Measurements from ENCODE around the gene FAM13B. TPM values are rescaled to one million over a fixed set of nuclear protein-coding genes. Genes with fewer than 3 reads are reported as not detected.
A peak's percentile ranks its signal among the peaks of the same experiment; 100 is the strongest.

FAM13B gene
- total and polyA plus RNA-seq, 11 donors, result 6.8 to 42.0 (median 25.3) TPM

DNA sequence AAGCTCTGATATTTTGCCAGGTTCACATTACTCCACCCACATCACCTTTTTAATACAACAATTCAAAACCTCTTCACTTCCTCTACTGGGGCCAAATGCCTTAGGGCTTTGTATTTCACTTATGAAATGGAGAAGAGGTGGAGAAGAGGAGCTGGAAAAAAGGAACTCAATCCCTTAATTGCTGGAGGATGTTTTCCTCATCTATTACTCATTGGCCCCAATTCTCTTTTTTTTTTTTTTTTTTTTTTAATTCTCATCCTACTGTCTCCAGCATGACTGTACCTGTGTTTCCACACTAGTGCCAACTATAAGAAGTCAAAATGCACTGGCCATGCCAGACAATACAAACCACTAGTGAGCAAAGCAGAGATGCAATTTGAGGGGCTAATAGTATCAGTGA, 20.9 kb downstream of the FAM13B start:
- no peaks in the 10 kb centered on the region for H3K9me3 ChIP-seq
- intact Hi-C loops (cut with DNase I), result no loop called here
- TF ChIP-seq, protein P1, sequence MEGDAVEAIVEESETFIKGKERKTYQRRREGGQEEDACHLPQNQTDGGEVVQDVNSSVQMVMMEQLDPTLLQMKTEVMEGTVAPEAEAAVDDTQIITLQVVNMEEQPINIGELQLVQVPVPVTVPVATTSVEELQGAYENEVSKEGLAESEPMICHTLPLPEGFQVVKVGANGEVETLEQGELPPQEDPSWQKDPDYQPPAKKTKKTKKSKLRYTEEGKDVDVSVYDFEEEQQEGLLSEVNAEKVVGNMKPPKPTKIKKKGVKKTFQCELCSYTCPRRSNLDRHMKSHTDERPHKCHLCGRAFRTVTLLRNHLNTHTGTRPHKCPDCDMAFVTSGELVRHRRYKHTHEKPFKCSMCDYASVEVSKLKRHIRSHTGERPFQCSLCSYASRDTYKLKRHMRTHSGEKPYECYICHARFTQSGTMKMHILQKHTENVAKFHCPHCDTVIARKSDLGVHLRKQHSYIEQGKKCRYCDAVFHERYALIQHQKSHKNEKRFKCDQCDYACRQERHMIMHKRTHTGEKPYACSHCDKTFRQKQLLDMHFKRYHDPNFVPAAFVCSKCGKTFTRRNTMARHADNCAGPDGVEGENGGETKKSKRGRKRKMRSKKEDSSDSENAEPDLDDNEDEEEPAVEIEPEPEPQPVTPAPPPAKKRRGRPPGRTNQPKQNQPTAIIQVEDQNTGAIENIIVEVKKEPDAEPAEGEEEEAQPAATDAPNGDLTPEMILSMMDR (IDR thresholded peaks at IDR 0.05), result no peak
- no peak for TF ChIP-seq POLR2A (IDR thresholded peaks at IDR 0.05)
- ATAC-seq, result no peak
- no peaks in the 10 kb centered on the region for H3K27me3 ChIP-seq
- DNase-seq, result no peak
- peaks cover 0 to 7% (median 0%) of the 10 kb centered on the region in 12 donors for H3K4me1 ChIP-seq
- peaks cover 0 to 92% (median 76%) of the 10 kb centered on the region in 9 donors for H3K36me3 ChIP-seq
- H3K27ac ChIP-seq, result no peak overlapping the region
- H3K4me3 ChIP-seq, result no peak overlapping the region

DNA sequence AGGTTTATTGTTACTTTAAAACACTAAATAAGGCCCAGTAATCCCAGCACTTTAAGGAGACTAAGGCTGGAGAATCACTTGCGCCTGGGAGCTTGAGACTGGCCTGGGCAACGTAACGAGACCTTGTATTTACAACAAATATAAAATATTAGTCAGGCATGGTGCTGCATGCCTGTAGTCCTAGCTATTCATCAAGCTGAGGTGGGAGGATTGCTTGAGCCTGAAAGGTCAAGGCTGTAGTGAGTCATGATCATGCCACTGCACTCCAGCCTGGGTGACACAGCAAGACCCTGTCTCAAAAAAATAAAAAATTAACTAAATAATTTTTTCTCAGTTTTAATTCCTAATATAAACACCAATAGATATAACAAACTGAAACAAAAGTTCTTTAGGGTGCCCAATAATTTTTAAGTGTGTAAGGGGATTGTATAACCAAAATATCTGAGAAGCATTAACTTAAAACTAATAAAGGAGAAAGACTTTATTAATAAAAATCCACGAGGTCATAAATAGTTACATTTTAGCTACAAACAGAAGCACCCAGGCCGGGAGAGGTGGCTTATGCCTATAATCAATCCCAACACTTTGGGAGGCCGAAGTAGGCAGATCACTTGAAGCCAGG, 32.7 kb downstream of the FAM13B start:
- whole genome bisulfite sequencing, 4 donors, result 81 to 90% (median 87%) methylated on average over 6 of the region's 6 CpGs
- Histone ChIP-seq H3K27me3 (no peaks in the 10 kb centered on the region), H3K27ac (peak overlapping the region in 5 of 12 donors; percentile 1 to 32 (median 28)), H3K9me3 (peaks cover 0 to 11% (median 0%) of the 10 kb centered on the region in 12 donors), H3K4me3 (no peak overlapping the region), H3K36me3 (peaks cover 0 to 70% (median 55%) of the 10 kb centered on the region in 9 donors), H3K4me1 (peaks cover 0 to 28% (median 8%) of the 10 kb centered on the region in 12 donors)
- DNase-seq (peak in 1 of 5 donors; percentile 36), ATAC-seq (peak in 3 of 4 donors; percentile 28 to 78 (median 76))
- no peak for TF ChIP-seq POLR2A (IDR thresholded peaks at IDR 0.05)
- TF ChIP-seq, protein P1 (IDR thresholded peaks at IDR 0.05), result no peak
- intact Hi-C loops (cut with DNase I), result no loop called here

DNA sequence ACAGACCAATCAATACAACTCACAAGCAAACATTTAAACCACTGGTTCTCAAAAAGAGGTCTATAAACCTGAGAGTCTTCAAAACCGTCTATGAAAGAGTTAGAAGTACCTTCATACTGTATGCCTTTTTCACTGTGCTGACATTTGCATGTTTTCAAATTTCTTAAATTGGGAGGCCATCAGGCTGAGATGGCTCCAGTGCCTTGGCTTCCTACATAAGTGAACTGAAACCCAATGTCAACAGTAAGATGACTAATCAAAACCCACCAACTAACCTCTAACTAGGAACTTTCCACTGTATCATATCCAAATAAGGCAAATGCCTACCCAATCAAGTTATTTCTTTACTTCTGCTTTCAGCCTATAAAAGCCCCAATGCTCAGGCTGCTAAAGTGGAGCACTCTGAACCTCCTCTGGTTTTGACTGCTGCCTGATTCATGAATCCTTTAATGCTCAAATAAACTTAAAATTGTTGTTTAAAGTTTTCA, 35.1 kb downstream of the FAM13B start:
- peaks cover 0 to 11% (median 0%) of the 10 kb centered on the region in 12 donors for H3K9me3 ChIP-seq
- no peak overlapping the region for H3K27ac ChIP-seq
- 91 to 99% (median 94%) methylated on average over 1 of the region's 1 CpG for WGBS, 4 donors
- ATAC-seq (no peak), DNase-seq (no peak)
- H3K4me3 ChIP-seq, result no peak overlapping the region
- H3K27me3 ChIP-seq, result no peaks in the 10 kb centered on the region
- intact Hi-C loops (cut with DNase I), result no loop called here
- peaks cover 0 to 46% (median 36%) of the 10 kb centered on the region in 9 donors for H3K36me3 ChIP-seq
- TF ChIP-seq, protein P1 (IDR thresholded peaks at IDR 0.05), result no peak
- TF ChIP-seq POLR2A (IDR thresholded peaks at IDR 0.05), result no peak
- H3K4me1 ChIP-seq, result peaks cover 0 to 40% (median 8%) of the 10 kb centered on the region in 12 donors

- Histone ChIP-seq H3K27ac (peak overlapping the region in 1 of 12 donors; percentile 19), H3K4me3 (no peak overlapping the region), H3K4me1 (peaks cover 0 to 40% (median 8%) of the 10 kb centered on the region in 12 donors), H3K36me3 (peaks cover 0 to 37% (median 25%) of the 10 kb centered on the region in 9 donors), H3K9me3 (peaks cover 0 to 11% (median 0%) of the 10 kb centered on the region in 12 donors), H3K27me3 (no peaks in the 10 kb centered on the region)
- ATAC-seq (no peak), DNase-seq (no peak)
- TF ChIP-seq, protein P1 (IDR thresholded peaks at IDR 0.05), result no peak
- no peak for TF ChIP-seq POLR2A (IDR thresholded peaks at IDR 0.05)
- intact Hi-C loops (cut with DNase I), result no loop called here
- WGBS, 4 donors, result 63 to 78% (median 71%) methylated on average over 3 of the region's 3 CpGs
These were observed 37.1 kb downstream of the FAM13B start for GRCh38 chr5:137995749-137996128.
